ENCODE data around the gene ZNF792.
"Not testable (repeated sequence)": the region's sequence is repeated elsewhere in the genome, so short reads cannot be mapped to it uniquely, and the experiment has no call there.

The ZNF792 gene

DNA sequence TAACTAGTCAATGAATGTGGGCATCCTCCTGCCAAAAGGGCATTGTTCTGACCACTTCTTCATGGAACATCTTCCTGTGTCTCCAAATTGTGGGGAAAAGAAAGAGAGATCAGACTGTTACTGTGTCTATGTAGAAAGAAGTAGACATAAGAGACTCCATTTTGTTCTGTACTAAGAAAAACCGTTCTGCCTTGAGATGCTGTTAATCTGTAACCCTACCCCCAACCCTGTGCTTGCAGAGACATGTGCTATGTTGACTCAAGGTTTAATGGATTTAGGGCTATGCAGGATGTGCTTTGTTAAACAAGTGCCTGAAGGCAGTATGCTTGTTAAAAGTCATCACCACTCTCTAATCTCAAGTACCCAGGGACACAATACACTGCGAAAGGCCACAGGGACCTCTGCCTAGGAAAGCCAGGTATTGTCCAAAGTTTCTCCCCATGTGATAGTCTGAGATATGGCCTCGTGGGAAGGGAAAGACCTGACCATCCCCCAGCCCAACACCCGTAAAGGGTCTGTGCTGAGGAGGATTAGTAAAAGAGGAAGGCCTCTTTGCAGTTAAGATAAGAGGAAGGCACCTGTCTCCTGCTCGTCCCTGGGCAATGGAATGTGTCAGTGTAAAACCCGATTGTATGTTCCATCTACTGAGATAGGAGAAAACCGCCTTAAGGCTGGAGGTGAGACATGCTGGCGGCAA, 43.8 kb downstream of the ZNF792 start:
- not testable (repeated sequence) for DNase-seq

DNA sequence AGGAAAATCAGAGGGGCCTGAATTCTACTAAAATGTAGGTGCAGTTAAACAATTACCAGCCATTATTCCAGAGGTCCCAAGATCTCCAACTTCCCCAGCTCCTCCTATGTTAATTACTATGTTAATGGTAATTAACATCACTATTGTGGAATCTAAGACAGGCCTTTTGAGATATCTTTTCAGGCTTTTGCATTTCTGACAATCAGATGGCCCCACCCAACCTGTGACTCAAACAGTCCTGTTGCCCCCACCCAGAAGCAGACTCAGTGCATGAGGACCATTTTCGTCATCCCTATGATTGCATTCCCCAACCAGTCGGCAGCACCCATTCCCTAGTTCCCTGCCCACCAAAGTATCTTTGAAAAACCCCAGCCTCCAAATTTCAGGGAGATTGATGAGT, 45.8 kb downstream of the ZNF792 start:
- DNase-seq: no peak

DNA sequence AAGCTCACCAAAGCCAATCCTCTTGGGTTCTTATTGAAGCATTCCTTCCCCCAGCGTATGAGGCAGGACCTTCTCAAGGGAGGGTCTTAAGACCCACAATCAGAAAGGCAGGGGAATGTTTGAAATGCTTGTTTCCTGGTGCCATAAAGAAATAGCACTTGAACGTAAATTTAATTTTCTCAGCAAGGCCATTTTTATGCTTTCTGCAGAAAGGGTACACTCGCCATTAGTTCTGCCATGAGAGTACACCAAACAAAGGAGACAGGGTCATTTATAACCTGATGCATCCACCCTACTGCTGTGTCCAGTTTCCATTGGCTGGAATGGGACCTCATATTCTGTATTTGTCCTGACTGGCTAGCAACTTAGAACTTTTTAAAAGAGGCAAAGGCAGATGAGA, 46.9 kb downstream of the ZNF792 start:
- not testable (repeated sequence) for DNase-seq

DNA sequence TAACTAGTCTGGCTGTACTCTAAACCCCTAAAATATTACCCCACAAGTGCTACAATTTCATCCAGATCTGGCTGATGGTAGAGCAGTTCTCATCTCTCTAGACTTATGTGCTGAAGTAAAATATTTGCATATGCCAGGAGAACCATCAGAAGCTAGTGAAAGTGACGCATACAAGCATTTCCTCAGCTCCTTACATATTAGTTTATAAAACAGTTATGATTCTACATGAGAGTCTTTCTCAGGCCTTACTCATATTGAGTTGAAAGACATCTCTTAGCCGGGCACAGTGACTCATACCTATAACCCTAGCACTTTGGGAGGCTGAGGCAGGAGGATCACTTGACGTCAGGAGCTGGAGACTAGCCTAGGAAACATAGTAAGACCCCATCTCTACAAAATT, 53.3 kb downstream of the ZNF792 start:
- no peak for DNase-seq

All from RPMI8226 (cell line).